HG03060 (cell line): Measurements from ENCODE around the gene IQCH.
"Not testable (repeated sequence)": the region's sequence is repeated elsewhere in the genome, so short reads cannot be mapped to it uniquely, and the experiment has no call there.

ENCODE experiments used
- ATAC-seq: cut with Tn5 transposase; IDR thresholded peaks from one replicate; pipeline ENCODE4 v1.9.1; 2021; ENCODE audit warnings: low read depth, moderate number of reproducible peaks; ENCODE audit not compliant: unreplicated experiment

IQCH gene

DNA sequence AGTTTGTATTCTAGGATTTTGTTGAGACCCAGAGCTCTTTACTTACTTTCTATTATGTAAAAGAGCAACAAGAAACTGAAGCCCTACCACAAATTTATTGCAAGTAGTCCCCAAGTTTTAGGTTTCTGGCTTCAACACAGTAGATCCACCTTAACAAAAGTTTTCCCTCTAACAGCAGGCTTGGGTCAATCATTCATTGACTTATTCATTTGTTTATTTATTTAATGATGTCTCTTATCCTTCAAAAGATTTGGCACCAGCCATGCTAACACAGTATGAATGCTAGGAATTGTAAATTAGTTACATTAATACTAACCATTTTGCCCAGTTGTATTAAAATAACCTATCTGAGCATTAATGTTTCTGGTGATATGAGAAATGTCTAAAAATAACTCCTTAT, 88.6 kb downstream of the IQCH start:
- no peak for ATAC-seq

DNA sequence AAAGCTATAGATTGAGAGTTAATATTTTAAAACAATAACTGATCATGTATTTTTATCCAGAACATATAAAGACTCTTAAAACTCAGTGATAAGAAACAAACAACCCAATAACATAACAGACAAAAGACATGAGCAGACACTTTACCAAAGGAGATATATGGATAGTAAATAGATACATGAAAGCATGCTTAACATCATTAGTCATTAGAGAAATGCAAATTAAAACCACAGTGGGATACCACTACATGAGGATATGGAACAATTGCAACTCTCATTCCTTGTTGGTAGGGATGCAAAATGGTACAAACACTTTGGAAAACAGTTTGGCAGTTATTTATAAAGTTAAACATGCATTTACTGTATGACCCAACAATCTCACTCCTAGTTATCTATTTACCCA, 95.0 kb downstream of the IQCH start:
- no peak for ATAC-seq

DNA sequence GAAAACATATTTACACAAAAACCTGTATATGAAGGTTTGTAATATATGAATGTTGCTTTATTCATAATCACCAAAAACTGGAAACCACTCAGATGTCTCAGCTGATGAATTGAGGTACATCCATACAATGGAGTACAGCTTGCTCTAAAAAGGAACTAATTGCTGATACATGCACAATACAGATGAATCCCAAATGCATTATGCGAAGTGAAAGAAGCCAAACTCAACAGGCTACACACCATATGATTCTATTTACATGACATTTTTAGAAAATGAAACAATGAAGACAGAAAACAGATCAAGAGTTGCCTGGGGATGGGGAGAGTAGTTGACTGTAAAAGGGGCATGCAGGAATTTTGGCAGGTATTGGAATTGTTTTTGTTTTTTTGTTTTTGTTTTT, 95.5 kb downstream of the IQCH start:
- ATAC-seq, result no peak

DNA sequence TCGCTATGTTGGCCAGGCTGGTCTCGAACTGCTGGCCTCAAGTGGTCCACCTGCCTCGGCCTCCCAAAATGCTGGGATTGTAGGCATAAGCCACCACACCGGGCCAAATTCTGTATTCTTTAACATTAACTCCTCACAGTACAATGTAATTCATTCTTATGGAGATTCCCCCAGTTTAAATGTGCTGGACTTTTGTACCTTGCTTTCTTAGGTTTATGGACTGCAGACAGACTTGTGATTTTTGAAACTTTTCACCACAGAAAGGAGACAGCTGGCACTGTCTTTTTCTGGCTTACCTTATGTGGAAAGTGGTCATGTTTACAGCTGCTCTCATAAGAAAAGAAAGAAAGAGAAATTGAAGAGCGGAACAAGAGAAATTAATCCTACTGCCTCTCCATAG, 103.8 kb downstream of the IQCH start:
- no peak for ATAC-seq

DNA sequence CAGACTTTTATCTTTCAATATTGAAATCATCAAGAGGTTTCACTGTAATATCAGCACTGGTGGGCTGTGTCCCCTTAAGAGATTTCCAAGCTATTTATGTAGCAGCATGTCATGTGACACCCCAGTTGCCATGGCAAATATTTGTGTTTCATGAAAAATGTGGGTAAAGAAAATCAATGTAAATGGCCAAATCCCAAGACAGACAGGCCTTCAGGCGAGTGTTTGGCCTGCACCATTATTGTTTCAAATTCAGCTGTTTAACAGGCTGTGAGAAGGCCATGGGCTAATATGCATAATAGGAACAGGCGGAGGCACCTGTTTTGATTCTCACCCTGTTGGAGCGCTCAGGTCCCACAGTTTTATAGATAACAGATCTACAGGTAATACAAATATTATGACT, 104.2 kb downstream of the IQCH start:
- no peak for ATAC-seq

DNA sequence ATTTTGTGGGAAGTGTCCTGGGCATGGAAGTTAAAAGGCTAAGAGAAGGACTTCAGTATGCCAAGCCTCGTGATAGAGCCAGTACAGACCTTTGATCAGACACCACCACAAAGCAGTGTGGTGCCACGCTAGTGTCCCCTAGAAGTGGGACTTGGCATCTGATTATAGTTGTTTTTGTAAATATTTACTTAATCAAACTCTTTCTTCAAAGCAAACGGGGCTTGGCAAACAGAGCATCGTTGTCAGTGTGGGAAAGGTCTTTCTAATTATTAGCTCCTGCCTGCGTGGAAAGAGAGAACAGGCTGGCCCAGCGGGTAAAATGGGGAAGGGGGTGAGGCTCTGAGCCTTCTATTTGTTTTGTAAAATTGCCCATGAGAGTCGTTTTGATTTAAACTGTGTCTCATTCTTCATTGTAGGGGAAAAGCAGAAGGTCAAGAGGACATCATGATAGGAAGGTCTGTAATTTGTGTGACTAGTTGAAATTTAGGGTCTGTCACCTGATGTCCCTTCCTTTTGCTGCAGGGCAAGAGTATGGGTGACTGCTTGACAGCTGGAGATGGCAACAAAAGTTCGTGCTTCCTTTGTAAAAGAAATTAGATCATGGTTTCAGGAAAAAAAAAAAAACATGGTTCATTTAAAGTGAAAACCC, 105.0 kb downstream of the IQCH start:
- ATAC-seq, result no peak

DNA sequence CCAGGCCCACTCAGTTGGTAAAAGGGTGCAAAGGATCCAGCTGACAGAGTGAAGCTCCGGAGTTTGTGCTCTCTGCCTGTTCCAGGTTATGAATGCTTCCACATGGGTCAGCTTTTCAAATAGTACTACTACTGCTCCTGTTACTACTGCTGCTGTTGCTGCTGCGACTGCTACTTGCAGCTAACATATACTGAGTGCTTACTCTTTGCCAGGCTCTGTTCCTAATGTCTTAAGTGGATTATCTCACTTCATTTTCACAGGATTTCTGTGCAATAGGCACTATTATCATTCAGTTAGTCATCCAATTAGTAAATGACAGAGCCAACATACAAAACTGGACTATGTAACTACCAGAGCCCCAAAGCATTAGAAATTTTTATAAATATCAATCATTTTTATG, 106.5 kb downstream of the IQCH start:
- ATAC-seq, result no peak

DNA sequence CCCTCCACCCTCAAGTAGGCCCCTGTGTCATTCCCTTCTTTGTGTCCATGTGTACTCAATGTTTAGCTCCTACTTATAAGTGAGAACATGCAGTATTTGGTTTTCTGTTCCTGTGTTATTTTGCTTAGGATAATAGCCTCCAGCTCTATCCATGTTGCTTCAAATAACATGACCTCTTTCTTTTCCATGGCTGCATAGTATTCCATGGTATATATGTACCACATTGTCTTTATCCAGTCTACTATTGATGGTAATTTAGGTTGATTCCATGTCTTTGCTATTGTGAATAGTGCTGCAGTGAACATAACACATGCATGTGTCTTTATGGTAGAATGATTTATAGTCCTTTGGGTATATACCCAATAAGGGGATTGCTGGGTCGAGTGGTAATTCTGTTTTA, 109.1 kb downstream of the IQCH start:
- ATAC-seq, result not testable (repeated sequence)

DNA sequence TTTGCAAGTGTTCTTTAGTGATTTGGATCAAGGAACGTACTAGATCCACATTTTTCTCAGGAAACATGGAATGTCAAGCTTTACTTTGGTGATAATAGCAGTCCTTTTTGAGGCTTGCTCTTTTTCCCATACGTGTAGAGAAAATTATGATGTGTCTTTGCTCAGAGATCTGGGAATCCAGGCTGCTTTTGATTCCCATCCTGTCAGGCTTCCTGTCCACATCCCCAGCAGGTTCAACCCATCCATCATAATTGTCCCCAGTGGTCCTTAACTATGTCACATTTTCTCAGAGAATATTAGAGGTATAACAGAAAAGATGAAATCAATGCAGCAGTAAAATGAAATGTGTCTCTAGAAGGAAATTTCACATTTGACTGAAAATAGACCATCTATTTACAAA, 111.4 kb downstream of the IQCH start:
- no peak for ATAC-seq

DNA sequence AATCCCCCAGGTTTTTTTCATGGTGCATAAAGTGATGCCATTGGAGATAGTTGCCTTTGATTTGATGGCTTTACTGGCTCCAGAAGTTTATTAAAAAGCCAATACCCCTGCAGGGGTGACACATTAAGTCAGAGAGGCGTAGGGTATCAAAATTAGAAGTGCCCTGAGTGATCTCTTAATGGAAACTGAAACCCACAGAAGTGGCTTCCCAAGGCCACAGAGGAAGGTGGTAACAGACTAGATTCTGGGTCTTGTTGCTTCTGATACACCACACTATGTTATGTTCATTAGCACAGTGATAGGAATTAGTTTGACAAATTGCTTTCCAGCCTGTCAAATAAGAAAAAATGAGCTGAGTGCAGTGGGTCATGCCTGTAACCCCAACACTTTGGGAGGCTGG, 112.3 kb downstream of the IQCH start:
- ATAC-seq, result no peak

DNA sequence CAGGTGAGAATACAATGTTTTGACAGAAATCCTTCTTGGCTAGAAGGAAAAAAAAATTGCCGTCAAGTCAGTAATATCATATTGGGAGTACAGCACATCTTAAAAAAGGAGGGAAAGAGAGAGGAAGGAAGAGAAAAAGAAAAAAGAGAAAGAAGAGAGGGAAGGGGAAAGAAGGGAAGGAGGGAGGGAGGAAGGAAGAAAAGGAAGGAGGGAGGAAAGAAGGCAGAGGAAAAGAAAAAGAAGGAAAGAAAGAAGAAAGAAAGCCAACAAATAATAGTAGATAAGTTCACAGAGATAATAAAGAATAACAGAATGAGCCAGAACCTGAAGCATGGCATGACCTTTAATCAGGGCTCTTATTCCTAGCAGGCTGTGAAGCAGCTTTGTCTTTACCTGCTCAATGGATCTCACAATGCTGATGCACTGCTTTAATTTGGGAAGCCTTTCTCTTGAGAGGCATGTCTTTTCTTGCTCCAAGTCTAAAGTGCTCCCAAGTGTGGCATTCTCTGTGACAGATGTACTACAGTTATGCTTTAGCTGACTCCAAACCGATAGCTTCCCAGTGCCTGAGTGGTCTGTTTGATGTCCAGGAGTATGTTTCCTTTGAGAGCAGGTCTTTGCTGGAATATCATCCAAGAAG, 114.9 kb downstream of the IQCH start:
- ATAC-seq, result no peak

DNA sequence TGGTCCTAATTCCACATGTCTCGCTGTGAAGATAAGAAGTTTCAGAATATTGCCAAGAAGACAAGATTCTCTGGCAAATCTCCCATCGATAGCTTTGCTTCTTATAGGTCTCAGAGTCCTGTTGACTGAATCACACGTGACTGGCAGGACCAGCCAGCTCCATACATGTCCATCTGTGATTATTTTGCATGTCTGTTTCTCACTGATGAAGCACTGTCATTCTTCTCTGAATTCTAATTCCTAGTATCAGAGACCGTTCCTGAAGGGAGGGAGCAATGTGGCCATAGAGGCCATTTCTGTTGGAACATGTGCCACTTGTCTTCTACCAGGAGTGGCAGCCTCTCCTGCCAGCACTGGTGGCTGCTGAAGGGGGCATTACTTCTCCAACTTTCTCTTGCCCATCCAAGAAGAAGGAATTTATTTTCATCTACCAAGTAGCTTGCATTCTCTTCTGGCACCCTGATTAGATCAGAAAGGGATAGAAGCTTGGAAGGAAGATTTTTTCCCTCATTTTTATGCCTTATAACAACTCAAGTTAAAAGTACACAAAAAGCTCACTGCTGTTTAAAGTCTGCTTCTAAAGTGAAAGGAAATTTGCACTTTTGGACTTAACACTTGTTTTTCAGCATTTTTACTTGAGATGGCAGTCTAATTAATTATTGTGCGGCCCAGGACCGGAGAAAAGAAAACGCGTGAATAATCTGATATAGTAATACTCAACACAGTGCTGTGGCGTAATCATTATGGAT, 115.8 kb downstream of the IQCH start:
- no peak for ATAC-seq

DNA sequence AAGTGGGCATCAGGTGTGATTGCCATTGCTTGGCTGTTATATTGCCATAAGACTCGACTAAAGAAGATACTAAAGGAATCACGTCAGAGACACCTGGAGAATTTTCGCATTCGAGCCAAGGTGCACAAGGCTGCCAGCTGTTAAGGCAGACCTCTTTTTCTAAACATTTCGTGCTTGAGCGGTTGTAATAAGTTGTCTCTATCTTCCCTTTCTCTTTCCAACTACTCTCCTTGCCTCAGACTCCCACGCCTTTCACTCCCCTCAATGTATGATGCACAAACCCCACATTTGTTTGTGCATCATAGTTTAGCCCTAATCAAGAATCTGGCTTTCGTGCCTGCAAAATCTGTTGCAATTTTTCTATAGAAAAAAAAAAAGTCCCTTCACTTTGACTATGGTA, 118.0 kb downstream of the IQCH start:
- ATAC-seq, result no peak

DNA sequence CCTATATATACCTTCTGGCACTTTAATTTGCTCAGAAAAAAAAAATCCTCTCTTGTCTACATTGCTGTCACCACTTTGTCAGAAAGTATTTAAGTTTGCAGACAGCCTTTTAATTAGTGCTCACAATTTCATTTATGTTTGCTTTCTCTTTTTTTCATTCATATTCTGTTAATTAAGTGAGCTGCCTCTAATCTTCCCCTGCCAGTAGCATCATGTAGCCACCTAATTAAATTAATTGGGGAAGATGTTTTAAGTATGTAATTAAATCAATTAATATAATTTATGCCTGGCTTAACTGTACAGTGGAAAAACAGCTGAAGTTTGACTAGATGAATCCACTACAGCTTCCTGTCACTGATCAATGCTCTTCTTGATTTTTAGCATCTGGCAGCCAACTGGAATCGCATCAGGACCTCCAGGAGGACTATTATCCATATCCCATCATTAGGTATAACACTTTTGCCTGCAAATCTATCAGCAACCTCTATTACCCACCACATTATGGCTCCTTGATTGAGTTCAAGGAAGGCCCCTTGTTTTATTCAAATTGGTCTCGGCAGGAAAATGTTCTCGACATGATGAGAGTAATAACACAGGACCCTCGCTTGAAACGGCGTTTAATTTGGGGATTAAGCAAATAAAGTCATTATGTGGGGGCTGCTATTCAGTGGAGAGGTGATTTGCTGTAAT, 118.5 kb downstream of the IQCH start:
- no peak for ATAC-seq

DNA sequence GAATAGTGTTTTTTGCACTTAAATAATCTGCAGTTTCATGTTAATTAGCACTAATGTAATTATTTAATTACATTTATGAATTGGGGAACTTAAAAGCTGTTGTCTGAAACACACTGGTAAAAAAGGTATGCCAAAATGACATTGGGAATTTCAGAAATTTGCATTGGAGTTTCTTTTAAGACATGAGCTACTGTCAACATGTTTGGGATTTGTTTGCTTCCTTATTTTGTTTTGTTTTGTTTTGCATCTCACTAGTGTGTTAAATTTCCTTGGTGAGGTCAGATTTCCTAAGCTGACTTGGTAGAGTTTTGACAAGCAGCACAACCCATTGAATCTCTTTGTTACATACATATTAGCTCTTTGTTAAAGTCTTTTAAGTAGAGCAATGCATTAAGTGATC, 119.4 kb downstream of the IQCH start:
- ATAC-seq, result no peak

DNA sequence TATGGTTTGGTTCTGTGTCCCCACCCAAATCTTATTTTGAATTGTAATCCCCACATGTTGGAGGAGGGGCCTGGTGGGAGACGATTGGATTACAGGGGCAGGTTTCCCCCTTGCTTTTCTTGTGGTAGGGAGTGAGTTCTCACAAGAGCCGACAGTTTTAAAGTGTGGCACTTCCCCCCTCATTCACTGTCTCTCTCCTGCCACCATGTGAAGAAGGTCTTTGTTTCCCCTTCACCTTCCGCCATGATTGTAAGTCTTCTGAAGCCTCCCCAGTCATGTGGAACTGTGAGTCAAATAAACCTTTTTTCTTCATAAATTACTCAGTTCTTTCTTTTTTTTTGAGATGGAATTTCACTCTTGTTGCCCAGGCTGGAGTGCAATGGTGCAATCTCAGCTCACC, 124.9 kb downstream of the IQCH start:
- ATAC-seq, result no peak

DNA sequence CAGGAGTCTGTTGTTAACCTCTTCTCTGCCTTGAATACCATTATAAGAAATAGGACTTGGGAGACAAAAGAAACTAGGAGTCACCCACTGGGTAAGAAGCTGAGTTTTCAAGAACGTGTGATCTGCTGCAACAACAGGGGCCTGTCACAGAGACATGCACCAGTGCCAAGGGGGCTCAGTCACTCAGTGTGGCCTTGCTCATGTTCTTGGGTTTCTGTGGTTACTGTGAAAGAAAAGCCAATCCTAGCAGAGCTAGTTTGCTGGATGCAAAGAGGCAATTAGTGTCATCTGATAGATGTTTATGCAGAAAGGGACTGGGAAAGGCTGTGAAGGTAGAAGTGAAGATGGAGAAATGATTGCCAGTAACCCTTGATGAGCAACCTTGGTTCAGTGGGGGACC, 126.3 kb downstream of the IQCH start:
- no peak for ATAC-seq

DNA sequence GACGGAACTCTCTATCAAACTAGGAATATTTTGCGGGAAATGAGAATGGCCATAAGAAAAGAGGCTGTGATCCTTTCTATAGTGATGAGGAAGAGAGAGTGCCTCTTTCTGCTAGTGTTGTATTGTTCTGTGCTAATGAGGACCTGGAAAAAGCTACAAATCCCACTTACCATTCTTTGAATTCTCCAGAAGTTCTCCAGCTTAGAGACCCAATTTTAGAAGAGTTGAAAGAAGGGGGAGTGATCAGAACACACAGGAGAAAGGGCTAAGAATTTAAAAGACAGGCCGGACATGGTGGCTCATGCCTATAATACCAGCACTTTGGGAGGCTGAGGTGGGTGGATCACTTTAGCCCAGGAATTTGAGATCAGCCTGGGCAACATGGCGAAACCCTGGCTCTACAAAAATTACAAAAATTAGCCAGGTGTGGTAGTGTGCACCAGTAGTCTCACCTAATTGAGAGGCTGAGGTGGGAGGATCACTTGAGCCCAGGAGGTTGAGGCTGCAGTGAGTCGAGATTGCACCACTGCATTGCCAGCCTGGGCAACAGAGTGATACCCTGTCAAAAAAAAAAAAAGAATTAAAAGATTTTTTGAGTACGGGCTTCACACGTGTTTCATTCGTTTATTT, 126.9 kb downstream of the IQCH start:
- no peak for ATAC-seq

DNA sequence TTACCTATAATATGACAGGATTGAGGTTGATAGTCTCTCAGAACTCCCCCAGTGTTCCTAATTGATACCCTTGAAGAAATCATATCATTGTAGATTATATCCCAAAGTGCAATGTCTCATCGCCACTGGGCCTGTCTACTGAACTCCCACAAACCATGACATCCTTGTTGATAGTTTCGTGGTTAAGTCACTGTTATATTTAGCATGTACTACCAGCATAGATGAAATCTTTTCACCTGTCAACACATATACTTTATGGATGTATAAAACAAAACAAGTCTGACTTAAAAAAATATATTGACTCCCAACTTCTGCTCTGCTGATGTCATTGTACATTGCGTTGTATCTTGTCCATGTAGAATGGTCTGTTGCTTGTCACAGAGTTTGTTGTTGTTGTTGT, 128.1 kb downstream of the IQCH start:
- ATAC-seq, result no peak

DNA sequence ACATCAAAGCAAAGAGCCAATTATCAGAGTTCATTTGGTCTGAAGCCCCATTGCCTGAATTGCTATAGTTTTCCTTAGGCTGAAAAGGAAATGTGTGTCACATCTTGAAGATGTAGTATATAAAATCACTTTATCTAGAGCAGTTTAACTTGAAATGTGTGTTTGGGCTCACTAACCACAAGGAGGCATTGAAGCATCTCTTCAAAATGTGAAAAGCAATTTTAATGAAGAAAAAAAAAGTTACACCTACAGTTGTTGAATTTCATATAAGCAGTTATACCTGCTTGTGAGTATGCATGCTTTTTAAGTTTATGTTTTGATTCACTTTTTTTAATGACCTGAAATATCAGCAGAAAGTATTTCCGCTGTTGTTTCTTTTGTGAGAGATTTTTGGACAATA, 129.3 kb downstream of the IQCH start:
- ATAC-seq, result no peak

DNA sequence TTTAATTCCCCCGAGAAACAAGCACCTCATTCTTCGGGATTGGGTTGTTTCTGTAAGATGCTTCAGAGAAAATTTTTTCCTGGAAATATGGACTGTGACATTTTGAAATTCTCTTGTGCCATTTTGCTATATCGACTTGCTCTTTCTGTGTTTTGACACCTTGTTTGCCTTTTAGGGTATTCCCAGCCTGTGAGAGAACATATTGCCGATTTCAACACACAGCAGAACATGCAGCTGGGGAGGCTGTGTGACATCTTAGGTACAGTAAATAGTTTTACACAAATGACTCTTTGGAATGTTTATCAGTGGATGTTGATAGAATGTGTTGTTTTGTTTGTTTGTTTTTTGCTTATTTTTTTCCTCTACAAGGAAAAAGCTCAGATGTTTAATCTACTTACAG, 130.2 kb downstream of the IQCH start:
- ATAC-seq, result no peak
